SK-N-SH treated with all-trans-retinoic acid at 6 μM for 48 hours (cell line): Measurements from ENCODE around the gene PCNX4.
A peak's percentile ranks its signal among the peaks of the same experiment; 100 is the strongest.

Experiments used
- ATAC-seq: fragments of 200-7000 bp; cut with Tn5 transposase; 3 replicates; pipeline ENCODE4 v1.9.1; 2020; ENCODE audit warnings: mild to moderate bottlenecking, moderate library complexity
- ARNTL ChIP-seq: fragments of 450-650 bp; formaldehyde crosslinking; IDR thresholded peaks from 2 replicates; pipeline ENCODE4 v1.5.0; 2020; ENCODE audit warnings: low read depth, mild to moderate bottlenecking, moderate library complexity, borderline replicate concordance
- CSDC2 ChIP-seq: fragments of 250-450 bp; sonication (Bioruptor Pico); IDR thresholded peaks from 2 replicates; pipeline ENCODE4 v1.5.0; 2020; ENCODE audit warnings: mild to moderate bottlenecking, moderate library complexity
- ESRRG ChIP-seq: fragments of 250-450 bp; sonication (Bioruptor Pico); IDR thresholded peaks from 2 replicates; pipeline ENCODE4 v1.6.1; 2021; ENCODE audit warnings: mild to moderate bottlenecking
- GLIS3 ChIP-seq: fragments of 250-450 bp; sonication (Bioruptor Pico); IDR thresholded peaks from 2 replicates; pipeline ENCODE4 v1.5.0; 2020; ENCODE audit warnings: mild to moderate bottlenecking, moderate library complexity
- ISL1 ChIP-seq: fragments of 250-450 bp; sonication (Bioruptor Pico); IDR thresholded peaks from 2 replicates; pipeline ENCODE4 v2.1.2; 2022; ENCODE audit warnings: mild to moderate bottlenecking, moderate library complexity
- PPARA ChIP-seq: fragments of 250-450 bp; sonication (Bioruptor Pico); IDR thresholded peaks from 2 replicates; pipeline ENCODE4 v1.5.0; 2020; ENCODE audit warnings: mild to moderate bottlenecking, borderline replicate concordance
- RARB ChIP-seq: fragments of 250-450 bp; sonication (Bioruptor Pico); IDR thresholded peaks from 2 replicates; pipeline ENCODE4 v1.8.0; 2021; ENCODE audit warnings: mild to moderate bottlenecking, moderate library complexity
- TOX ChIP-seq: fragments of 250-450 bp; sonication (Bioruptor Pico); IDR thresholded peaks from 2 replicates; pipeline ENCODE4 v1.8.0; 2021; ENCODE audit warnings: mild to moderate bottlenecking, moderate library complexity, borderline replicate concordance
- ZC3H10 ChIP-seq: fragments of 250-450 bp; sonication (Bioruptor Pico); IDR thresholded peaks from 2 replicates; pipeline ENCODE4 v1.5.1; 2021; ENCODE audit warnings: mild to moderate bottlenecking, moderate library complexity
- ZFP3 ChIP-seq: fragments of 250-450 bp; sonication (Bioruptor Pico); IDR thresholded peaks from 2 replicates; pipeline ENCODE4 v1.5.0; 2020; ENCODE audit warnings: mild to moderate bottlenecking, moderate library complexity
- ZFP30 ChIP-seq: fragments of 450-650 bp; formaldehyde crosslinking; IDR thresholded peaks from 2 replicates; pipeline ENCODE4 v1.5.0; 2022; ENCODE audit warnings: mild to moderate bottlenecking, moderate library complexity
- ZNF565 ChIP-seq: fragments of 450-650 bp; formaldehyde crosslinking; conservative IDR thresholded peaks from 2 replicates; pipeline ENCODE4 v1.5.0; 2020; ENCODE audit warnings: low read depth, mild to moderate bottlenecking, moderate library complexity
- ZNF70 ChIP-seq: fragments of 450-650 bp; formaldehyde crosslinking; IDR thresholded peaks from 2 replicates; pipeline ENCODE4 v1.5.0; 2020; ENCODE audit warnings: mild to moderate bottlenecking, moderate library complexity
- ZNF8 ChIP-seq: fragments of 450-650 bp; formaldehyde crosslinking; IDR thresholded peaks from 2 replicates; pipeline ENCODE4 v1.5.0; 2020; ENCODE audit warnings: mild to moderate bottlenecking, moderate library complexity
- TF ChIP-seq, protein P1 (sequence below): fragments of 250-450 bp; sonication (Bioruptor Pico); IDR thresholded peaks from 2 replicates; pipeline ENCODE4 v1.5.0; 2020; ENCODE audit warnings: mild to moderate bottlenecking, moderate library complexity
- TF ChIP-seq, protein P2 (sequence below): fragments of 250-450 bp; sonication (Bioruptor Pico); IDR thresholded peaks from 2 replicates; pipeline ENCODE4 v1.5.1; 2020; ENCODE audit warnings: low read depth, mild to moderate bottlenecking, moderate library complexity
- TF ChIP-seq, protein P3 (sequence below): fragments of 250-450 bp; sonication (Bioruptor Pico); IDR thresholded peaks from 2 replicates; pipeline ENCODE4 v1.5.1; 2021; ENCODE audit warnings: mild to moderate bottlenecking, moderate library complexity
- TF ChIP-seq, protein P4 (sequence below): fragments of 250-450 bp; sonication (Bioruptor Pico); IDR thresholded peaks from 2 replicates; pipeline ENCODE4 v1.8.0; 2021; ENCODE audit warnings: low read depth, mild to moderate bottlenecking, moderate library complexity, borderline replicate concordance

PCNX4 gene

DNA sequence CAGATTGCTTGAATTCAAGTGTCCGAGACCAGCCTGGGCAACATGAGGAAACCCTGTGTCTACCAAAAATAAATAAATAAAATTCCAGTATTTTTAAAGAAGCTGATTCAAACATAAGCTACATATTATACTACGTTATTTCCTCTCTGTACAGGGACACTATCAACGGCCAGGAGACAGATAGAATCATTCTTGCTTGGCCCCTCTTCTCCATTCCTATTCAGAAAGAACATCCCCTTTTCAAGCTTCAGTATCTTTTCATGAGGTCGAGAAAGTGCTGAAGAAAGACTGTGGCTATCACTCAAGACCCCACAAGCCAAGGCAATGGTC is 73.8 kb downstream of the PCNX4 start:
- no peak for TF ChIP-seq ISL1
- TF ChIP-seq, protein P1, sequence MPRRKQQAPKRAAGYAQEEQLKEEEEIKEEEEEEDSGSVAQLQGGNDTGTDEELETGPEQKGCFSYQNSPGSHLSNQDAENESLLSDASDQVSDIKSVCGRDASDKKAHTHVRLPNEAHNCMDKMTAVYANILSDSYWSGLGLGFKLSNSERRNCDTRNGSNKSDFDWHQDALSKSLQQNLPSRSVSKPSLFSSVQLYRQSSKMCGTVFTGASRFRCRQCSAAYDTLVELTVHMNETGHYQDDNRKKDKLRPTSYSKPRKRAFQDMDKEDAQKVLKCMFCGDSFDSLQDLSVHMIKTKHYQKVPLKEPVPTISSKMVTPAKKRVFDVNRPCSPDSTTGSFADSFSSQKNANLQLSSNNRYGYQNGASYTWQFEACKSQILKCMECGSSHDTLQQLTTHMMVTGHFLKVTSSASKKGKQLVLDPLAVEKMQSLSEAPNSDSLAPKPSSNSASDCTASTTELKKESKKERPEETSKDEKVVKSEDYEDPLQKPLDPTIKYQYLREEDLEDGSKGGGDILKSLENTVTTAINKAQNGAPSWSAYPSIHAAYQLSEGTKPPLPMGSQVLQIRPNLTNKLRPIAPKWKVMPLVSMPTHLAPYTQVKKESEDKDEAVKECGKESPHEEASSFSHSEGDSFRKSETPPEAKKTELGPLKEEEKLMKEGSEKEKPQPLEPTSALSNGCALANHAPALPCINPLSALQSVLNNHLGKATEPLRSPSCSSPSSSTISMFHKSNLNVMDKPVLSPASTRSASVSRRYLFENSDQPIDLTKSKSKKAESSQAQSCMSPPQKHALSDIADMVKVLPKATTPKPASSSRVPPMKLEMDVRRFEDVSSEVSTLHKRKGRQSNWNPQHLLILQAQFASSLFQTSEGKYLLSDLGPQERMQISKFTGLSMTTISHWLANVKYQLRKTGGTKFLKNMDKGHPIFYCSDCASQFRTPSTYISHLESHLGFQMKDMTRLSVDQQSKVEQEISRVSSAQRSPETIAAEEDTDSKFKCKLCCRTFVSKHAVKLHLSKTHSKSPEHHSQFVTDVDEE (CRISPR knock-in tag), result 0 out of 2 replicates have a peak, but pooled peaks have one; percentile 1
- peak; percentile 27; the same call in 2 of the 3 replicates for ATAC-seq

DNA sequence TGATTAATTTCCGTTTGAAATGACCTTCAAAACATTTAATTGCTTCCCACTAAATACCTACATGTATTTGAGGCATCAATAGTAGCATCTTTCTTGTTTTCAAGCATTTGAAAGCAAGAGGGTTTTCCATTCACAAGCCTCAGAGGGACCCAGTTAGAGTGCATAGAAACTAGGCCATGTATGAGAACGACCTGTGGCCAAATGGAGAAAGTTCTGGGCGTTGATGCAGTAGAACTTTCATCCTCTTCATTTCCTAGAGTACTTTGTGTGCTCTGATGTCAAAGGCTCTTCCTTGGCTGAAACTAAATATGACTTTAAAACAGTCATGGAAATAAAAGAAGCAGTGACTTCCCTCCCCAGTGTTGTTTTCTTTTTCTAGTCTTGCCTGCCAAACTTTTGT is 74.4 kb downstream of the PCNX4 start:
- TF ChIP-seq ARNTL (CRISPR knock-in tag) (no peak), ZNF565 (CRISPR knock-in tag) (no peak), RARB (CRISPR knock-in tag) (no peak), ZFP30 (CRISPR knock-in tag) (no peak), GLIS3 (CRISPR knock-in tag) (no peak)
- TF ChIP-seq, protein P2, sequence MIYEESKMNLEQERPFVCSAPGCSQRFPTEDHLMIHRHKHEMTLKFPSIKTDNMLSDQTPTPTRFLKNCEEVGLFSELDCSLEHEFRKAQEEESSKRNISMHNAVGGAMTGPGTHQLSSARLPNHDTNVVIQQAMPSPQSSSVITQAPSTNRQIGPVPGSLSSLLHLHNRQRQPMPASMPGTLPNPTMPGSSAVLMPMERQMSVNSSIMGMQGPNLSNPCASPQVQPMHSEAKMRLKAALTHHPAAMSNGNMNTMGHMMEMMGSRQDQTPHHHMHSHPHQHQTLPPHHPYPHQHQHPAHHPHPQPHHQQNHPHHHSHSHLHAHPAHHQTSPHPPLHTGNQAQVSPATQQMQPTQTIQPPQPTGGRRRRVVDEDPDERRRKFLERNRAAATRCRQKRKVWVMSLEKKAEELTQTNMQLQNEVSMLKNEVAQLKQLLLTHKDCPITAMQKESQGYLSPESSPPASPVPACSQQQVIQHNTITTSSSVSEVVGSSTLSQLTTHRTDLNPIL (CRISPR knock-in tag), result no peak
- TF ChIP-seq, all 23 proteins: peak for 0
- ATAC-seq, result no peak

DNA sequence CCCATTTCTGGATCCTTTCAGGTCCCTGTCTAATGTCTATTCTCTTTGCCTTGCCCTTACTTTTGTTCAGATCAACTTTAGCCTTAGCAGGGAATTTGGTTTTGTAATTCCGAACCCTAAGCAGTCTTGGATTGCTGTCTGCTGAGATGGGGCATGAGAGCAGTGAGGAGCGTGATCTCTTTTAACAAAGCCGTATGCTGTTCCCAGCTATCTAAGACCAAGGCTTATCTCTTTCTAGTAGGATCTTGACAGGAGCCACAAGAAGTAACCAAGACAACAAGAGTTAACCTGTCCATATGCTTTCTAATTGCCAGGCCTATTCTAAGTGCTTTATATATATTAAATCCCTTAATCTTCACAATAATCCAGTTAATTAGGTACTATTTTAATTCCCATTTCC is 78.0 kb downstream of the PCNX4 start:
- TF ChIP-seq TOX (CRISPR knock-in tag), result no peak
- no peak for TF ChIP-seq ZFP3 (CRISPR knock-in tag)
- TF ChIP-seq ISL1, result no peak
- no peak for TF ChIP-seq ZNF565 (CRISPR knock-in tag)
- TF ChIP-seq, protein P3, sequence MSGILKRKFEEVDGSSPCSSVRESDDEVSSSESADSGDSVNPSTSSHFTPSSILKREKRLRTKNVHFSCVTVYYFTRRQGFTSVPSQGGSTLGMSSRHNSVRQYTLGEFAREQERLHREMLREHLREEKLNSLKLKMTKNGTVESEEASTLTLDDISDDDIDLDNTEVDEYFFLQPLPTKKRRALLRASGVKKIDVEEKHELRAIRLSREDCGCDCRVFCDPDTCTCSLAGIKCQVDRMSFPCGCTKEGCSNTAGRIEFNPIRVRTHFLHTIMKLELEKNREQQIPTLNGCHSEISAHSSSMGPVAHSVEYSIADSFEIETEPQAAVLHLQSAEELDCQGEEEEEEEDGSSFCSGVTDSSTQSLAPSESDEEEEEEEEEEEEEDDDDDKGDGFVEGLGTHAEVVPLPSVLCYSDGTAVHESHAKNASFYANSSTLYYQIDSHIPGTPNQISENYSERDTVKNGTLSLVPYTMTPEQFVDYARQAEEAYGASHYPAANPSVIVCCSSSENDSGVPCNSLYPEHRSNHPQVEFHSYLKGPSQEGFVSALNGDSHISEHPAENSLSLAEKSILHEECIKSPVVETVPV (CRISPR knock-in tag), result no peak
- TF ChIP-seq, protein P4, sequence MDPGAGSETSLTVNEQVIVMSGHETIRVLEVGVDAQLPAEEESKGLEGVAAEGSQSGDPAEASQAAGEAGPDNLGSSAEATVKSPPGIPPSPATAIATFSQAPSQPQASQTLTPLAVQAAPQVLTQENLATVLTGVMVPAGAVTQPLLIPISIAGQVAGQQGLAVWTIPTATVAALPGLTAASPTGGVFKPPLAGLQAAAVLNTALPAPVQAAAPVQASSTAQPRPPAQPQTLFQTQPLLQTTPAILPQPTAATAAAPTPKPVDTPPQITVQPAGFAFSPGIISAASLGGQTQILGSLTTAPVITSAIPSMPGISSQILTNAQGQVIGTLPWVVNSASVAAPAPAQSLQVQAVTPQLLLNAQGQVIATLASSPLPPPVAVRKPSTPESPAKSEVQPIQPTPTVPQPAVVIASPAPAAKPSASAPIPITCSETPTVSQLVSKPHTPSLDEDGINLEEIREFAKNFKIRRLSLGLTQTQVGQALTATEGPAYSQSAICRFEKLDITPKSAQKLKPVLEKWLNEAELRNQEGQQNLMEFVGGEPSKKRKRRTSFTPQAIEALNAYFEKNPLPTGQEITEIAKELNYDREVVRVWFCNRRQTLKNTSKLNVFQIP (CRISPR knock-in tag), result no peak
- TF ChIP-seq ZNF8 (CRISPR knock-in tag), result no peak
- no peak for TF ChIP-seq ZFP30 (CRISPR knock-in tag)
- TF ChIP-seq, protein P2 (CRISPR knock-in tag), result no peak
- TF ChIP-seq, protein P1 (CRISPR knock-in tag), result no peak
- no peak for TF ChIP-seq PPARA (CRISPR knock-in tag)
- TF ChIP-seq ZNF70, result no peak
- TF ChIP-seq, all 23 proteins: peak for 0
- ATAC-seq, result no peak

DNA sequence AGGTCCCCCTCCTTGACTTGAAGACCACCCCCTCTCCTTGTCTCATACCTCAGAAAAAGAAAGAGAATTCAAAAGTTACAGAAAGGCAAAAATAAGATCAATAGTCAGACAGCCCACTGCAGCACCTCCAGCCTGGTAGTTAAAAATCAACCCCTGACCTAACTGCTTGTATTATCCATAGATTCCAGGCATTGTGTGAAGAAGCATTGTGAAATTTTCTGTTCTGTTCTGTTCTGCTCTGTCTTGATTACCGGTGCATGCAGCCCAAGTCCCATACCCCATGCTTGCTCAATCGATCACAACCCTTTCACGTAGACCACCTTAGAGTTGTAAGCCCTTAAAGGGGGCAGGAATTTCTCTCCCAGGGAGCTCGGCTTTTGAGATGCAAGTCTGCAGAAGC is 79.2 kb downstream of the PCNX4 start:
- ATAC-seq, result no peak
- TF ChIP-seq CSDC2 (CRISPR knock-in tag) (no peak), ZC3H10 (CRISPR knock-in tag) (no peak), ZFP3 (CRISPR knock-in tag) (no peak), ESRRG (no peak)
- TF ChIP-seq, protein P1 (CRISPR knock-in tag), result no peak
- TF ChIP-seq, protein P2 (CRISPR knock-in tag), result no peak
- TF ChIP-seq, protein P3 (CRISPR knock-in tag), result no peak
